H1 (cell line): ENCODE measurements around the gene COL27A1. TPM values are rescaled to one million over a fixed set of nuclear protein-coding genes. Genes with fewer than 3 reads are reported as not detected.

Experiments
- CTCF ChIA-PET: fragments of 300-600 bp; sonication (Branson Sonifier 250); formaldehyde crosslinking; loops from one replicate; lab custom pipeline; 2021; ENCODE audit not compliant: partially characterized antibody; lab: Charles Lee
- POLR2A ChIA-PET: fragments of 300-600 bp; sonication (Branson Sonifier 250); formaldehyde crosslinking; loops from one replicate; lab custom pipeline; 2021; ENCODE audit warnings: inconsistent platforms; ENCODE audit not compliant: partially characterized antibody; lab: Charles Lee
- DNase-seq, 2 experiments: peaks; one replicate each; pipeline versions ENCODE4 v3.0.0 to v3.0.0-alpha.2; 2010 to 2022; ENCODE audit warnings: low spot score in 2 of 2, low read depth in 1 of 2, mixed read lengths in 1 of 2
- FAIRE-seq: peaks from 2 replicates; lab custom pipeline; 2011; peaks lifted over from hg19 to GRCh38; lab: Jason Lieb, UNC
- H2AFZ ChIP-seq: 2 replicates; pipeline ENCODE4 v1.8.1; 2012; ENCODE audit warnings: low read length, inconsistent platforms
- H2AK5ac ChIP-seq: 2 replicates; pipeline ENCODE4 v1.6.1; 2013; ENCODE audit warnings: low read depth, low read length
- H2BK120ac ChIP-seq: replicated peaks from 2 replicates; pipeline ENCODE3; 2013; ENCODE audit warnings: low read depth, low read length, inconsistent platforms
- H2BK12ac ChIP-seq: 2 replicates; pipeline ENCODE4 v1.6.1; 2013; ENCODE audit warnings: low read depth, low read length
- H2BK15ac ChIP-seq: 2 replicates; pipeline ENCODE4 v1.6.1; 2013; ENCODE audit warnings: low read length
- H2BK20ac ChIP-seq: 2 replicates; pipeline ENCODE4 v1.6.1; 2013; ENCODE audit warnings: low read length
- H2BK5ac ChIP-seq: 2 replicates; pipeline ENCODE4 v1.6.1; 2013; ENCODE audit warnings: low read depth, low read length
- H3K14ac ChIP-seq: 2 replicates; pipeline ENCODE4 v1.6.1; 2013; ENCODE audit warnings: inconsistent platforms; ENCODE audit not compliant: insufficient read length
- H3K18ac ChIP-seq: 2 replicates; pipeline ENCODE4 v1.6.1; 2013; ENCODE audit warnings: low read length; ENCODE audit errors: extremely low read depth
- H3K23ac ChIP-seq: 2 replicates; pipeline ENCODE4 v1.6.1; 2013; ENCODE audit warnings: inconsistent platforms; ENCODE audit not compliant: insufficient read length
- H3K23me2 ChIP-seq: 2 replicates; pipeline ENCODE4 v1.6.1; 2013; ENCODE audit warnings: low read depth, low read length
- H3K27ac ChIP-seq: 2 replicates; pipeline ENCODE4 v1.6.1; 2011; ENCODE audit warnings: low read depth, low read length, inconsistent platforms
- H3K27me3 ChIP-seq, 4 experiments: replicated peaks in 1 of 4; 1 replicate in 1 of 4; 2 replicates in 3 of 4; pipeline versions ENCODE4 v1.6.1 to v1.8.1; 2011 to 2013; ENCODE audit warnings: low read length in 3 of 4, mild to moderate bottlenecking in 3 of 4, inconsistent platforms in 2 of 4, mixed read lengths in 2 of 4, moderate library complexity in 1 of 4; ENCODE audit not compliant: control insufficient read depth in 3 of 4, insufficient read depth in 3 of 4; ENCODE audit errors: extremely low read depth in 1 of 4
- H3K36me3 ChIP-seq, 4 experiments: 2 replicates each; pipeline versions ENCODE4 v1.6.1 to v1.8.1; 2011 to 2013; ENCODE audit warnings: mild to moderate bottlenecking in 4 of 4, low read length in 3 of 4, moderate library complexity in 2 of 4, control low read depth in 1 of 4, inconsistent platforms in 1 of 4; ENCODE audit not compliant: insufficient read depth in 4 of 4, control insufficient read depth in 2 of 4
- H3K4ac ChIP-seq: replicated peaks from 2 replicates; pipeline ENCODE3; 2013; ENCODE audit warnings: low read length, low read depth, mixed read lengths, inconsistent platforms; ENCODE audit not compliant: insufficient read length
- H3K4me1 ChIP-seq, 4 experiments: replicated peaks in 1 of 4; 1 replicate in 1 of 4; 2 replicates in 3 of 4; pipeline versions ENCODE4 v1.6.1 to v1.8.1; 2011 to 2013; ENCODE audit warnings: low read length in 3 of 4, inconsistent platforms in 2 of 4, mixed read lengths in 1 of 4; ENCODE audit not compliant: insufficient read depth in 4 of 4, control insufficient read depth in 3 of 4
- H3K4me2 ChIP-seq, 2 experiments: 2 replicates each; pipeline versions ENCODE4 v1.6.1 to v1.8.1; 2011 to 2013; ENCODE audit warnings: low read depth in 2 of 2, low read length in 2 of 2, control low read depth in 1 of 2, inconsistent platforms in 1 of 2, mild to moderate bottlenecking in 1 of 2; ENCODE audit not compliant: insufficient read depth in 1 of 2
- H3K4me3 ChIP-seq, 4 experiments: fragments of 200-600, 300-600 bp in 1 of 4; sonication (generic), shearing (Covaris generic), sonication (Bioruptor Twin) in 1 of 4; 2 replicates each; pipeline versions ENCODE4 v1.5.1 to v1.8.1; 2011 to 2016; ENCODE audit warnings: low read length in 4 of 4, low read depth in 3 of 4, control low read depth in 2 of 4, inconsistent platforms in 2 of 4, mild to moderate bottlenecking in 2 of 4, mixed read lengths in 1 of 4, moderate library complexity in 1 of 4; ENCODE audit not compliant: insufficient read depth in 2 of 4; ENCODE audit errors: extremely low read depth in 1 of 4
- H3K56ac ChIP-seq: replicated peaks from 2 replicates; pipeline ENCODE3; 2013; ENCODE audit warnings: low read depth, mild to moderate bottlenecking, mixed read lengths, low read length, inconsistent platforms; ENCODE audit not compliant: insufficient read length
- H3K79me1 ChIP-seq: 2 replicates; pipeline ENCODE4 v1.6.1; 2013; ENCODE audit warnings: low read depth, low read length, control low read depth
- H3K79me2 ChIP-seq, 2 experiments: 2 replicates each; pipeline versions ENCODE4 v1.6.1 to v1.8.1; 2012 to 2013; ENCODE audit warnings: low read length in 2 of 2, mild to moderate bottlenecking in 2 of 2, inconsistent platforms in 1 of 2; ENCODE audit not compliant: insufficient read depth in 2 of 2, control insufficient read depth in 1 of 2
- H3K9ac ChIP-seq, 4 experiments: replicated peaks in 1 of 4; 1 replicate in 1 of 4; 2 replicates in 3 of 4; pipeline versions ENCODE4 v1.6.1 to v1.8.1; 2011 to 2013; ENCODE audit warnings: low read depth in 3 of 4, low read length in 3 of 4, control low read depth in 2 of 4, mild to moderate bottlenecking in 2 of 4, moderate library complexity in 2 of 4, inconsistent platforms in 1 of 4; ENCODE audit errors: extremely low read depth in 1 of 4
- H3K9me3 ChIP-seq, 2 experiments: 2 replicates each; pipeline versions ENCODE4 v1.6.1 to v1.8.1; 2012 to 2013; ENCODE audit warnings: mild to moderate bottlenecking in 2 of 2, moderate library complexity in 2 of 2, control low read depth in 1 of 2, inconsistent platforms in 1 of 2, low read depth in 1 of 2, low read length in 1 of 2, mixed read lengths in 1 of 2; ENCODE audit not compliant: insufficient read depth in 2 of 2
- H4K20me1 ChIP-seq, 2 experiments: replicated peaks in 1 of 2; 2 replicates each; pipeline versions ENCODE3 to v1.8.1; 2011 to 2013; ENCODE audit warnings: inconsistent platforms in 2 of 2, low read length in 2 of 2, mild to moderate bottlenecking in 1 of 2; ENCODE audit not compliant: insufficient read depth in 2 of 2, control insufficient read depth in 1 of 2
- H4K5ac ChIP-seq: 2 replicates; pipeline ENCODE4 v1.6.1; 2013; ENCODE audit warnings: low read length, low read depth, mixed read lengths, inconsistent platforms; ENCODE audit not compliant: insufficient read length
- H4K8ac ChIP-seq: 2 replicates; pipeline ENCODE4 v1.8.0; 2013; ENCODE audit warnings: mild to moderate bottlenecking, moderate library complexity, low read length, inconsistent platforms; ENCODE audit not compliant: insufficient read depth; ENCODE audit errors: extremely low read depth
- H4K91ac ChIP-seq: replicated peaks from 2 replicates; pipeline ENCODE3; 2013; ENCODE audit warnings: low read length, mixed read lengths, inconsistent platforms; ENCODE audit not compliant: insufficient read length
- ATF2 ChIP-seq: IDR thresholded peaks from 2 replicates; pipeline ENCODE4 v1.6.1; 2012; ENCODE audit warnings: low read length, inconsistent platforms
- WGBS, 2 experiments: shearing (Covaris generic) in 1 of 2; methylation state at CpG; one replicate each; pipeline versions ENCODE4 v1.1.6 to v1.1.7; 2013 to 2015; ENCODE audit warnings: low lambda C conversion rate in 2 of 2, mixed read lengths in 2 of 2, inconsistent platforms in 1 of 2, low coverage in 1 of 2, missing lambda C conversion rate in 1 of 2; ENCODE audit not compliant: insufficient replicate concordance in 2 of 2, insufficient coverage in 1 of 2, insufficient read length in 1 of 2; ENCODE audit errors: extremely low coverage in 1 of 2, missing lambda C conversion rate in 1 of 2; 5-methylcytosine and 5-hydroxymethylcytosine counted together
- polyA plus RNA-seq, 7 experiments: library from polyadenylated mRNA; depleted of rRNA in 3 of 7; stranded (reverse) in 5 of 7; unstranded in 2 of 7; fragments of >200 nt in 5 of 7; fragments of 200-250 nt in 2 of 7; gene quantifications; 1 replicate in 5 of 7; 2 replicates in 1 of 7; 4 replicates in 1 of 7; pipeline versions ENCODE4 v1.2.1 to v1.2.3, GENCODE V29; 2011 to 2013; ENCODE audit warnings: missing spikeins in 2 of 7, mixed read lengths in 2 of 7
- total RNA-seq: library from RNA; stranded (reverse); fragmentation: NEBNext Ultra II Directional; extraction: Animal tissue kit (Norgen Biotek cat#: 25700); gene quantifications from 2 replicates; pipeline ENCODE4 v1.2.1, GENCODE V29; 2021

The COL27A1 gene
- total and polyA plus RNA-seq, 2 of the 8 experiments (the other 6 are each of a cell fraction or from before 2014, with no cell fraction given): 15.1 to 22.8 TPM

GRCh38 chr9:114341152-114341830 is 186.0 kb downstream of the COL27A1 start:
- Histone ChIP-seq H3K9me3 (no peaks in the 10 kb centered on the region), H3K79me1 (no peaks in the 10 kb centered on the region)
- no peak for TF ChIP-seq ATF2
- TF ChIP-seq, all 59 proteins: peak for 0
- no peak overlapping the region for H3K27ac ChIP-seq
- no peak for DNase-seq
- no peak overlapping the region for H3K56ac ChIP-seq
- no peak overlapping the region for H4K91ac ChIP-seq
- peaks cover 0 to 2% of the 10 kb centered on the region in 2 experiments for H4K20me1 ChIP-seq
- no peak overlapping the region for H2BK20ac ChIP-seq
- H2BK12ac ChIP-seq: no peak overlapping the region
- no peak overlapping the region for H2AFZ ChIP-seq
- no peak overlapping the region for H2AK5ac ChIP-seq
- H3K14ac ChIP-seq: no peak overlapping the region
- no peak overlapping the region for H3K4ac ChIP-seq
- CTCF ChIA-PET: interaction anchor here (0.9 to 3.4 kb wide), 7 partner anchors 8 to 65 kb away, joined by 3 to 21 read pairs (median 4); partner anchors contain the start of gene AKNA
- no peak overlapping the region for H2BK120ac ChIP-seq
- H4K5ac ChIP-seq: no peak overlapping the region
- no peak overlapping the region for H3K23ac ChIP-seq
- peaks cover 18 to 68% (median 49%) of the 10 kb centered on the region in 4 experiments for H3K36me3 ChIP-seq
- H3K4me2 ChIP-seq: no peak overlapping the region
- H3K9ac ChIP-seq: no peak overlapping the region
- no peak overlapping the region for H2BK15ac ChIP-seq
- H3K4me1 ChIP-seq: no peaks in the 10 kb centered on the region
- H3K18ac ChIP-seq: no peak overlapping the region
- no peaks in the 10 kb centered on the region for H3K79me2 ChIP-seq
- no peak overlapping the region for H2BK5ac ChIP-seq
- no peaks in the 10 kb centered on the region for H3K23me2 ChIP-seq
- POLR2A ChIA-PET: interaction anchor here (1.0 to 2.1 kb wide), 3 partner anchors 9 to 44 kb away, joined by 3 to 8 read pairs (median 4); no protein-coding TSS in a partner anchor
- no peak overlapping the region for H3K4me3 ChIP-seq
- H3K27me3 ChIP-seq: no peaks in the 10 kb centered on the region
- no peak for FAIRE-seq
- H4K8ac ChIP-seq: no peak overlapping the region
- 92% methylated on average over 12 of the region's 12 CpGs; no CpG with 5 or more reads in 1 of the 2 experiments for WGBS, 2 experiments
